Measurements from ENCODE around the gene NUP107.

Gene NUP107

GRCh38 chr12:68791897-68792481, 105.2 kb downstream of the NUP107 start:
- Histone ChIP-seq H3K9me3 (no peaks in the 10 kb centered on the region), H3K27me3 (no peaks in the 10 kb centered on the region), H3K4me3 (no peak overlapping the region), H3K36me3 (no peaks in the 10 kb centered on the region), H3K27ac (no peak overlapping the region), H3K4me1 (peaks cover 0 to 14% (median 0%) of the 10 kb centered on the region in 4 donors)
- intact Hi-C loops (cut with DNase I; ENCODE audit: low total_unique reads), result no loop called here
- TF ChIP-seq, protein P1, sequence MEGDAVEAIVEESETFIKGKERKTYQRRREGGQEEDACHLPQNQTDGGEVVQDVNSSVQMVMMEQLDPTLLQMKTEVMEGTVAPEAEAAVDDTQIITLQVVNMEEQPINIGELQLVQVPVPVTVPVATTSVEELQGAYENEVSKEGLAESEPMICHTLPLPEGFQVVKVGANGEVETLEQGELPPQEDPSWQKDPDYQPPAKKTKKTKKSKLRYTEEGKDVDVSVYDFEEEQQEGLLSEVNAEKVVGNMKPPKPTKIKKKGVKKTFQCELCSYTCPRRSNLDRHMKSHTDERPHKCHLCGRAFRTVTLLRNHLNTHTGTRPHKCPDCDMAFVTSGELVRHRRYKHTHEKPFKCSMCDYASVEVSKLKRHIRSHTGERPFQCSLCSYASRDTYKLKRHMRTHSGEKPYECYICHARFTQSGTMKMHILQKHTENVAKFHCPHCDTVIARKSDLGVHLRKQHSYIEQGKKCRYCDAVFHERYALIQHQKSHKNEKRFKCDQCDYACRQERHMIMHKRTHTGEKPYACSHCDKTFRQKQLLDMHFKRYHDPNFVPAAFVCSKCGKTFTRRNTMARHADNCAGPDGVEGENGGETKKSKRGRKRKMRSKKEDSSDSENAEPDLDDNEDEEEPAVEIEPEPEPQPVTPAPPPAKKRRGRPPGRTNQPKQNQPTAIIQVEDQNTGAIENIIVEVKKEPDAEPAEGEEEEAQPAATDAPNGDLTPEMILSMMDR (IDR thresholded peaks at IDR 0.05), result no peak
- DNase-seq, result no peak

DNA sequence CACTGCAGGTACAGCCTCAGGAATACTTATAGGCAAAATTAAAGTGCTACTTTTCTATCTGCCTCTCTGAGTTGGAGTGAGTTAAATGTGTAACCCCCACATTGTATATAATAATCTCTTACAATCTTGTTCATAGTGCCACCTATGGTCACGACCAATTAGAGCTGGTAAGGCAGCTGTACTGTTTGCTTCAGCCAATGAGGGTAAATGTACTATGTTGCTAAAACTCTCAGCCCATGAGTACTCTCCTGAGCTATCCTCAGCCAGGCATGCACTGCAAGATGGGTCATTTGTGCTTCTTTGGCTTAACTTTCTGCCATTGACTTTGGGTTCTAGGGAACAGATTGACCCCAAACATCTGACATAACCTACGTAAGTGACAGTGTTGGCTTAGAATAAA, 106.2 kb downstream of the NUP107 start:
- Histone ChIP-seq H3K9me3 (no peaks in the 10 kb centered on the region), H3K4me1 (peaks cover 0 to 6% (median 0%) of the 10 kb centered on the region in 4 donors), H3K27me3 (no peaks in the 10 kb centered on the region), H3K36me3 (no peaks in the 10 kb centered on the region), H3K4me3 (no peak overlapping the region), H3K27ac (no peak overlapping the region)
- TF ChIP-seq, protein P1 (IDR thresholded peaks at IDR 0.05), result no peak
- intact Hi-C loops (cut with DNase I; ENCODE audit: low total_unique reads), result no loop called here
- no peak for DNase-seq

GRCh38 chr12:68793436-68793835, 106.7 kb downstream of the NUP107 start:
- no peak for DNase-seq
- H3K4me1 ChIP-seq, result peaks cover 0 to 1% (median 0%) of the 10 kb centered on the region in 4 donors
- no peaks in the 10 kb centered on the region for H3K9me3 ChIP-seq
- TF ChIP-seq, protein P1 (IDR thresholded peaks at IDR 0.05), result no peak
- no peak overlapping the region for H3K27ac ChIP-seq
- H3K36me3 ChIP-seq, result no peaks in the 10 kb centered on the region
- H3K27me3 ChIP-seq, result no peaks in the 10 kb centered on the region
- H3K4me3 ChIP-seq, result no peak overlapping the region
- intact Hi-C loops (cut with DNase I; ENCODE audit: low total_unique reads), result no loop called here

DNA sequence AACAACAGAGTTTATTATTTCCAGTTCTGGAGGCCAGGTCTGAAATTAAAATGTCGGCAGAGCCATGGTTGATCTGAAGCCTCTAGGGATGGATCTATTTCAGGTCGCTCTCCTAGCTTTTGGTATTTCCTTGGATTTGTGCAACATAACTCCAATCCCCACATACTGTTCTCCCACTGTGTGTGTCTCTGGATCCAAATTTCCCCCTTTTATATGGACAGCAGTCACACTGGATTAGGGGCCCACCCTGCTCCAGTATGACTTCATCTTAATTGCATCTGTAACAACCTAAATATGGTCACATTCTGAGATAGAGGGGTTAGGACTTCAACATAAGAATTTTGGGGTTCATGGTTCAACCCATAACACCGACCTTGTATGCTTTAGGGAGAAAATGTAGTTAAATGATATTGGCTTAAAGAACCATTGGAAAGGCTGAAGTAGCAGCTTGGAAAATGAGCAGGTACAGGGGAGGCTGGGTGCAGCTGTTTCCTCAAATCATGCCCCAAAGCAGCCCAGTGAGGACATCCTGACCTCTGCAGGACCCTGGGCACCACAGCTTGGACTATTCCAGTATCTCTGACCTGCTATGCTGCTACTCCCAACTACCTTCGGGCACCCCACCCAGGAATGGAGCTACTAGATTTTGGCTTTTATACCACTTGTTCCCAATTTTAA, 107.3 kb downstream of the NUP107 start:
- no peak for DNase-seq
- no peaks in the 10 kb centered on the region for H3K9me3 ChIP-seq
- H3K36me3 ChIP-seq, result no peaks in the 10 kb centered on the region
- H3K27ac ChIP-seq, result no peak overlapping the region
- intact Hi-C loops (cut with DNase I; ENCODE audit: low total_unique reads), result no loop called here
- H3K4me1 ChIP-seq, result no peaks in the 10 kb centered on the region
- H3K4me3 ChIP-seq, result no peak overlapping the region
- TF ChIP-seq, protein P1 (IDR thresholded peaks at IDR 0.05), result no peak
- no peaks in the 10 kb centered on the region for H3K27me3 ChIP-seq

DNA sequence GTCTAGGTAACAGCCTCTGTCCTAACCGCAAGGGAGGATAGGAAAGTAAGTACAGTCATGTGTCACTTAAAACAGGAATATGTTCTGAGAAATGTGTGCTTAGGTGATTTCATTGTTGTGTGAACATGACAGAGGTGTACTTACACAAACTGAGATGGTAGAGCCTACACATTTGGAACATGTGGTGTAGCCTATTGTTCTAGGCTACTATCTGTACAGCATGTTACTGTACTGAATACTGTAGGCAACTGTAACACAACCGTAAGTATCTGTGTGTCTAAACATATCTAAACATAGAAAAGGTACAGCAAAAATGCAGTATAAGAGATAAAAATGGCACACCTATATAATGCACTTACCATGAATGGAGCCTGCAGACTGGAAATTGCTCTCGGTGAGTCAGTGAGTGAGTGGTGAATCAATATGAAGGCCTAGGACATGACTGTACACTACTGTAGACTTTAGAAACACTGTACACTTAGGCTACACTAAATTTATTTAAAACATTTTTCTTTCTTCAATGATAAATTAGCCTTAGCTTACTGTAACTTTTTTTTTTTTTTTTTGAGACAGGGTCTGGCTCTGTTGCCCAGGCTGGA, 108.0 kb downstream of the NUP107 start:
- Histone ChIP-seq H3K4me3 (no peak overlapping the region), H3K4me1 (no peaks in the 10 kb centered on the region), H3K36me3 (no peaks in the 10 kb centered on the region), H3K27me3 (no peaks in the 10 kb centered on the region), H3K9me3 (no peaks in the 10 kb centered on the region), H3K27ac (no peak overlapping the region)
- no peak for DNase-seq
- intact Hi-C loops (cut with DNase I; ENCODE audit: low total_unique reads), result no loop called here
- TF ChIP-seq, protein P1 (IDR thresholded peaks at IDR 0.05), result no peak
